Coronary artery (tissue), 2 donors: ENCODE data around the gene CDH13.

Experiments
- DNase-seq: peaks from one replicate; pipeline ENCODE4 v3.0.0-alpha.2; 2017; ENCODE audit warnings: low spot score
- H3K27ac ChIP-seq, 2 donors: fragments of 200-600 bp; sonication (generic); one replicate each; pipeline ENCODE4 v1.5.1; 2016 to 2019
- H3K4me3 ChIP-seq: fragments of 200-600 bp; sonication (generic); 2 replicates; pipeline ENCODE4 v1.5.1; 2016; ENCODE audit warnings: mild to moderate bottlenecking, moderate library complexity
- CTCF ChIP-seq: fragments of 200-600 bp; sonication (generic); IDR thresholded peaks from one replicate; pipeline ENCODE4 v1.5.1; 2019; ENCODE audit warnings: antibody characterized with exemption

The CDH13 gene

GRCh38 chr16:83723244-83723643, 1096.5 kb downstream of the CDH13 start:
- Histone ChIP-seq H3K4me3 (no peak overlapping the region), H3K27ac (no peak overlapping the region)
- no peak for TF ChIP-seq CTCF
- no peak for DNase-seq

GRCh38 chr16:83723901-83724300, 1097.1 kb downstream of the CDH13 start:
- DNase-seq, result no peak
- no peak overlapping the region for H3K27ac ChIP-seq
- TF ChIP-seq CTCF, result no peak
- no peak overlapping the region for H3K4me3 ChIP-seq

GRCh38 chr16:83724585-83724984, 1097.8 kb downstream of the CDH13 start:
- Histone ChIP-seq H3K4me3 (no peak overlapping the region), H3K27ac (no peak overlapping the region)
- TF ChIP-seq CTCF, result no peak
- no peak for DNase-seq

DNA sequence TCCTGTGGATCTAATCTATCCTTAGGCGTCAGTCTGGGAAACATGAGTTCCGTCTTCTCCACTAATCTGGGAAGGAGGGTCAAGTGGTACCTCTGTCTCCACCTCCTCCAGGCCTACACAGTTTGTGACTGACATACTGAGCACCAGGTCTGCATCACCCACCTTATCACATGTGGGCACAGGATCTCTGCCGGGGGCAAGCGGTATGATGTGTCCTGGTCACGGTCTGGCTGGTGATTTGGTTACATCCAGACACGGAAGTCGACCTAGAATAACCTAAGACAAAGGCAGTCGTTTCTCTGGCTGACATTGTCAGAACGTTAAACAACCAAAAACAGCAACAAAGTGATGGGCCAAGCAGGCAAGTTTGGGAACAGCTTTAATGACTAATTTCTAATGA, 1098.5 kb downstream of the CDH13 start:
- no peak for DNase-seq
- Histone ChIP-seq H3K27ac (no peak overlapping the region), H3K4me3 (no peak overlapping the region)
- no peak for TF ChIP-seq CTCF

DNA sequence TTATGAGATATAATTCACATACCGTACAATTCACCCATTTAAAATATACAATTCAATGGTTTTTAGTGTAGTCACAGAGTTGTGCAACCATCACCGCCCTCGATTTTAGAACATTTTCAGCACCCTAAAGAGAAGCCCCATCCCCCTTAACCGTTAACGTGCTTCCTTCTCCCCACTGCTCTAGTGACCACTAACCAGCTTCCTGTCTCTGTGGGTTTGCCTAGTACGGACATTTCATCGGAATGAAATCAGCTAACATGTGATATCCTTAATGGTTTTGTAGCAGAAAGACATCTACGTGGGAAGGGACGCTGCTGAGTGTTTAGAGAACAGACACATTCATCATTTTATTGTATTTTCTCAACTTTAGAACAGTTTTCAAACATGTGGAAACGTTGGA, 1100.2 kb downstream of the CDH13 start:
- no peak for DNase-seq
- no peak for TF ChIP-seq CTCF
- H3K4me3 ChIP-seq, result no peak overlapping the region
- no peak overlapping the region for H3K27ac ChIP-seq

DNA sequence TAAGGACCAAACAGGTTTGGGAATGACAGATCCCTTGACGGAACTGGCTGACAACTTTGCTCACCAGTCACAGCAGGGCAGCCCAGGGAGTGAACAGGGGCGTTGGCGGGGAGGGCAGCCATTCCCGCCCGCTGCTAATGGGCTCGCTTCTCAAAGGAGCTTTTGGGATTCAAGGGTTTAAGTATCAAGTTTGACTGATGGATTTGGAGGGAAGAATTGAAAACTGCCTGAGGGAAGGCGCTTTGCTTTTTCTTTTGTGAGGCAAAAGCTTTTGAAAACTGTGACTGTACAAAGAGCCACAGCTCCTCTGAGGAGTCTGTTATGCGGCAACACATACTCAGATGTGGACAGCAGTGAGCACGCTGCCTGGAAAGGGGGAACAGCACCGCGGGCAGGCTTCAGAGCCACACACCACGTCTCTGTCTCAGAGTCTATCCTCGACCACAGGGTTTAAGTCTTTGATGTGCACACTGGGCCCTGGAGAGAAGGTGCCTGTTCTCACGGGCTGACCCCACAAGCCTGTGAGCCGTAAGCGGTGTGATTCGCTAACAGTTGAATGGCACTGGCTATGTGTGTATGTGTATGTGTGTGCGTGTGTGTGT, 1101.1 kb downstream of the CDH13 start:
- Histone ChIP-seq H3K4me3 (no peak overlapping the region), H3K27ac (no peak overlapping the region)
- TF ChIP-seq CTCF, result no peak
- no peak for DNase-seq

GRCh38 chr16:83728492-83728891, 1101.7 kb downstream of the CDH13 start:
- DNase-seq, result no peak
- Histone ChIP-seq H3K27ac (no peak overlapping the region), H3K4me3 (no peak overlapping the region)
- no peak for TF ChIP-seq CTCF
